ENCODE measurements around the gene KCNIP4. TPM values are rescaled to one million over a fixed set of nuclear protein-coding genes. Genes with fewer than 3 reads are reported as not detected.

KCNIP4 gene
- total and polyA plus RNA-seq, 2 of the 4 experiments (the other 2 are of a cell fraction), result not detected

DNA sequence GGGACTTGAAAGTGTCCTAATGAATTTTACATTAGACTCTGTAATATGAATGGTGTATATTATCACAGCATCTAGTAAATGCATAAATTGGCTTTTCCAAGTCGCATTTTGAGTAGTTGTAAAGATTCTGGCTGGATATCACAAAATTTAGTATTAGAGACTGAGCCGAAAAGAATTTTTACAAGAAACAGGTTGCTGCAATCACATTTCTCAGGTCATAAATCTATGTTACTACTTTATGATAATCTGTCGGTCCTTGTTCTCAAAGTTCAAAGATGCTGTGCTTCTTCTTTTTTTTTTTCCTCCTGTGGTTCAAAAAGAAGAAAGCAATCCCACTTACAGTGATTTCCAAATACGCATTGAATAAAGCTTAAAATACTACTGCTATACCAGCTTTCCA lies 253.4 kb downstream of the KCNIP4 start:
- DNase-seq (no peak), ATAC-seq (ENCODE audit: low read depth) (no peak)
- Histone ChIP-seq H3K9me3 (ENCODE audit: control insufficient read depth, insufficient read depth, low read length) (no peaks in the 10 kb centered on the region), H3K9me1 (ENCODE audit: insufficient read depth, low read length) (no peaks in the 10 kb centered on the region), H3K4ac (ENCODE audit: low read depth, low read length) (no peak overlapping the region), H3K18ac (ENCODE audit: low read depth, low read length) (no peak overlapping the region), H3K23ac (ENCODE audit: low read depth, low read length) (no peak overlapping the region), H2BK15ac (ENCODE audit: low read depth, low read length) (no peak overlapping the region), H2AK5ac (ENCODE audit: low read depth, low read length) (no peak overlapping the region), H2BK120ac (ENCODE audit: low read depth, low read length) (no peak overlapping the region), H3K14ac (replicated peaks; ENCODE audit: low read depth, low read length) (no peak overlapping the region), H3K27ac (ENCODE audit: insufficient read depth, low read length) (no peak overlapping the region), H4K5ac (ENCODE audit: low read depth, low read length) (no peak overlapping the region), H3K4me1 (ENCODE audit: control insufficient read depth, insufficient read depth, low read length) (no peaks in the 10 kb centered on the region), H4K91ac (ENCODE audit: insufficient read depth, low read depth, low read length) (no peak overlapping the region), H3K56ac (ENCODE audit: extremely low read depth, insufficient read depth, low read length) (no peak overlapping the region), H2BK20ac (ENCODE audit: low read depth, low read length) (no peak overlapping the region), H3K79me1 (ENCODE audit: low read depth in 1 of 2, low read length in 2 of 2) (no peaks in the 10 kb centered on the region), H4K8ac (ENCODE audit: low read depth in 2 of 2, low read length in 2 of 2) (no peak overlapping the region), H2AFZ (replicated peaks; ENCODE audit: low read length, poor library complexity) (no peak overlapping the region), H3K9ac (ENCODE audit: low read depth, low read length) (no peak overlapping the region), H3K36me3 (ENCODE audit: control insufficient read depth, insufficient read depth, low read length) (no peaks in the 10 kb centered on the region), H2BK5ac (ENCODE audit: low read depth, low read length, poor library complexity, severe bottlenecking) (no peak overlapping the region), H3K4me2 (ENCODE audit: low read depth, low read length) (no peak overlapping the region), H4K20me1 (ENCODE audit: insufficient read depth, low read length) (no peaks in the 10 kb centered on the region), H3K27me3 (ENCODE audit: control insufficient read depth, insufficient read depth, low read length) (no peaks in the 10 kb centered on the region), H2AK9ac (replicated peaks; ENCODE audit: low read depth, low read length, poor library complexity) (no peak overlapping the region), H3K4me3 (ENCODE audit: insufficient read depth, low read depth, low read length) (no peak overlapping the region)
- TF ChIP-seq, protein P1, sequence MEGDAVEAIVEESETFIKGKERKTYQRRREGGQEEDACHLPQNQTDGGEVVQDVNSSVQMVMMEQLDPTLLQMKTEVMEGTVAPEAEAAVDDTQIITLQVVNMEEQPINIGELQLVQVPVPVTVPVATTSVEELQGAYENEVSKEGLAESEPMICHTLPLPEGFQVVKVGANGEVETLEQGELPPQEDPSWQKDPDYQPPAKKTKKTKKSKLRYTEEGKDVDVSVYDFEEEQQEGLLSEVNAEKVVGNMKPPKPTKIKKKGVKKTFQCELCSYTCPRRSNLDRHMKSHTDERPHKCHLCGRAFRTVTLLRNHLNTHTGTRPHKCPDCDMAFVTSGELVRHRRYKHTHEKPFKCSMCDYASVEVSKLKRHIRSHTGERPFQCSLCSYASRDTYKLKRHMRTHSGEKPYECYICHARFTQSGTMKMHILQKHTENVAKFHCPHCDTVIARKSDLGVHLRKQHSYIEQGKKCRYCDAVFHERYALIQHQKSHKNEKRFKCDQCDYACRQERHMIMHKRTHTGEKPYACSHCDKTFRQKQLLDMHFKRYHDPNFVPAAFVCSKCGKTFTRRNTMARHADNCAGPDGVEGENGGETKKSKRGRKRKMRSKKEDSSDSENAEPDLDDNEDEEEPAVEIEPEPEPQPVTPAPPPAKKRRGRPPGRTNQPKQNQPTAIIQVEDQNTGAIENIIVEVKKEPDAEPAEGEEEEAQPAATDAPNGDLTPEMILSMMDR (conservative IDR thresholded peaks at IDR 0.05; ENCODE audit: low read depth, low read length), result no peak
- TF ChIP-seq ELK1 (IDR thresholded peaks at IDR 0.05; ENCODE audit: borderline replicate concordance, low read depth, low read length) (no peak), RFX5 (IDR thresholded peaks at IDR 0.05; ENCODE audit: low read depth, low read length) (no peak)
- in situ Hi-C loops (cut with MboI; ENCODE audit: low sequenced_read_pairs) (no loop called here), dilution Hi-C loops (cut with HindIII; ENCODE audit: low sequenced_read_pairs, unreplicated experiment) (no loop called here), intact Hi-C loops (cut with micrococcal nuclease) (no loop called here)
- POLR2A ChIA-PET (ENCODE audit: unreplicated experiment), result no interaction called here
- no CpG with 5 or more reads among the region's 4 CpGs for WGBS, 2 experiments (ENCODE audit: extremely low coverage in 2 of 2, insufficient read length in 1 of 2)
- CTCF ChIA-PET, result interaction anchor here (0.8 kb wide), 1 partner anchor 28 kb away, joined by 5 read pairs; no protein-coding TSS in a partner anchor
- BruUV-seq (replicated peaks), result no TSS peak
